Upper lobe of right lung (tissue), 1 donor: ENCODE data around the gene TMEM72. TPM values are rescaled to one million over a fixed set of nuclear protein-coding genes. Genes with fewer than 3 reads are reported as not detected.

Source experiments
- ATAC-seq: fragments of 200-7000 bp; cut with Tn5 transposase; one replicate; pipeline ENCODE4 v1.9.1; 2020; ENCODE audit warnings: mild to moderate bottlenecking, moderate library complexity
- DNase-seq: peaks from one replicate; pipeline ENCODE4 v3.0.0-alpha.2; 2020
- H3K27ac ChIP-seq: fragments of 200-600 bp; one replicate; pipeline ENCODE4 v1.8.0; 2022
- H3K27me3 ChIP-seq: fragments of 200-600 bp; one replicate; pipeline ENCODE4 v1.8.0; 2022; ENCODE audit warnings: mild to moderate bottlenecking
- H3K36me3 ChIP-seq: fragments of 200-600 bp; one replicate; pipeline ENCODE4 v1.8.0; 2022
- H3K4me1 ChIP-seq: fragments of 200-600 bp; one replicate; pipeline ENCODE4 v1.8.0; 2022
- H3K4me3 ChIP-seq: fragments of 200-600 bp; one replicate; pipeline ENCODE4 v1.8.0; 2022; ENCODE audit warnings: mild to moderate bottlenecking
- H3K9me3 ChIP-seq: fragments of 200-600 bp; one replicate; pipeline ENCODE4 v1.8.0; 2022
- CTCF ChIP-seq: fragments of 200-600 bp; IDR thresholded peaks from one replicate; pipeline ENCODE4 v1.8.0; 2022; ENCODE audit warnings: antibody characterized with exemption
- intact Hi-C: fragments of 100-400 bp; cut with DNase I; formaldehyde crosslinking; loops from one replicate; pipeline ENCODE4 v1.11.0; 2022
- total RNA-seq: library from RNA; stranded (reverse); fragmentation: NEBNext Ultra II Directional; extraction: Animal tissue kit (Norgen Biotek cat#: 25700); gene quantifications from one replicate; pipeline ENCODE4 v1.2.1, GENCODE V29; 2021
- donor health status: DM: no; HTN: yes; CAD: no; lungs with severe emphysema.

The TMEM72 gene
- total RNA-seq, 1 donor from 2014 or later = not detected

- TF ChIP-seq CTCF = peak; percentile 97
- DNase-seq (peak; percentile 96), ATAC-seq (peak; percentile 96)
- H3K9me3 ChIP-seq = no peaks in the 10 kb centered on the region
- no peak overlapping the region for H3K4me3 ChIP-seq
- H3K27ac ChIP-seq = no peak overlapping the region
- no peaks in the 10 kb centered on the region for H3K27me3 ChIP-seq
- intact Hi-C loops = loop anchor here (5.0 kb wide), 1 partner anchor 40 kb away; no protein-coding TSS in a partner anchor
- peaks cover 13% of the 10 kb centered on the region for H3K4me1 ChIP-seq
- H3K36me3 ChIP-seq = no peaks in the 10 kb centered on the region
Observed at GRCh38 chr10:44932517-44933450, 21.6 kb downstream of the TMEM72 start.

GRCh38 chr10:44933451-44934321 lies 22.5 kb downstream of the TMEM72 start:
- Histone ChIP-seq H3K9me3 (no peaks in the 10 kb centered on the region), H3K4me1 (peaks cover 13% of the 10 kb centered on the region), H3K4me3 (no peak overlapping the region), H3K27me3 (no peaks in the 10 kb centered on the region), H3K27ac (no peak overlapping the region), H3K36me3 (no peaks in the 10 kb centered on the region)
- ATAC-seq (no peak), DNase-seq (no peak)
- intact Hi-C loops = loop anchor here (5.0 kb wide), 1 partner anchor 39 kb away; no protein-coding TSS in a partner anchor
- no peak for TF ChIP-seq CTCF

GRCh38 chr10:44934416-44935200 lies 23.5 kb downstream of the TMEM72 start:
- intact Hi-C loops = loop anchor here (5.0 kb wide), 1 partner anchor 38 kb away; no protein-coding TSS in a partner anchor
- Histone ChIP-seq H3K4me1 (peaks cover 13% of the 10 kb centered on the region), H3K4me3 (no peak overlapping the region), H3K27ac (no peak overlapping the region), H3K9me3 (no peaks in the 10 kb centered on the region), H3K36me3 (no peaks in the 10 kb centered on the region), H3K27me3 (no peaks in the 10 kb centered on the region)
- ATAC-seq = no peak
- no peak for TF ChIP-seq CTCF
- no peak for DNase-seq

- DNase-seq (no peak), ATAC-seq (no peak)
- Histone ChIP-seq H3K27ac (no peak overlapping the region), H3K4me3 (no peak overlapping the region), H3K27me3 (no peaks in the 10 kb centered on the region), H3K4me1 (peaks cover 13% of the 10 kb centered on the region), H3K36me3 (no peaks in the 10 kb centered on the region), H3K9me3 (no peaks in the 10 kb centered on the region)
- TF ChIP-seq CTCF = no peak
- intact Hi-C loops = no loop called here
Observed at GRCh38 chr10:44935201-44935965, 24.2 kb downstream of the TMEM72 start.
